Measurements from ENCODE around the gene TBC1D16.

The TBC1D16 gene

DNA sequence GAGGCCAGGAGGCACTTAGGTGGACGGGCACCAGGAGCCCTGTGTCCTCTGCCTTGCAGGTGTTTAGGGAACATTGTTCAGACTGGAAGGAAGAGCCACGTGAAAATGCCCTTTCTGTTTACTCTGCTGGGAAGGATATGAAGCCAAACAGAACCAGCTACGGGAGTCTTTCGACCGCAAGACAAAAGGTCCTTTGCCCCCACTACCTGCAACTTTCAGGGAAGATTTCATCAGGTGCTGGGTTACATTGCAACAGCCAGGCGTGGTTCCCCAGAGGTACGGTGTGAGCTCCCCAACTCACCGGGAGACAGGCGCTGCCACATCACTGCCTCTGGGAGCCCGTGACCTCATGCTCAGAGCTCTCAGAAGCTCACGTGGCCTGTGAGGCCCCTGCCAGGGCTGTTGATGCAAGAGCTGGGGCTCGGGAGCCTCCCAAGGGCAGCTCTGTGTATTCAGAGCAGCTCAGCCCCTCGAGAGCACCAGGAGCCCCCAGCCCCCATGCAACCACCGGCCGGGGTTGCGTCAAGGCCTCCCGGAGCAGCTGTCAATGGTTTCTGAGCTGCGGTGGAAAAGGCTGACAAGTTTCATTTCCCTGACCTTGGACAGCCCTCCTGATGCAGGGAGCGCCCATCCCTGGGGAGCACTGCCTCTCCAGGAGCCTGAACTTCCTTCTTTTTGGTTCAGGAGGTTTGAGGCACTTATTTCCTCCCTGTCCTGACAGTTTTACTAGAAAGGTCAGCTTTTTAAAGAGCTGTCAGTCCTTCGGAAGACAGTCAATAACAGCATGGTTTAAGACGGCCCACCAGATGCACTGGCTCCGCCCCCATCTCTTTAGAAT is 42.1 kb downstream of the TBC1D16 start:
- H3K36me3 ChIP-seq (ENCODE audit: control insufficient read depth, insufficient read depth, low read length): no peaks in the 10 kb centered on the region
- peaks cover 15% of the 10 kb centered on the region for H3K27me3 ChIP-seq (ENCODE audit: control insufficient read depth, insufficient read depth, low read length, poor library complexity, severe bottlenecking)
- no peaks in the 10 kb centered on the region for H3K9me3 ChIP-seq (ENCODE audit: control insufficient read depth, low read length)
- 45 to 49% methylated on average over 22 of the region's 22 CpGs for WGBS, 2 experiments
- no peak overlapping the region for H3K27ac ChIP-seq (ENCODE audit: insufficient read depth, low read depth, low read length, poor library complexity, severe bottlenecking)
- H3K4me1 ChIP-seq (ENCODE audit: control insufficient read depth, insufficient read depth, low read length): peaks cover 28% of the 10 kb centered on the region
- no peak overlapping the region for H3K4me3 ChIP-seq (ENCODE audit: insufficient read depth, low read depth, low read length)

DNA sequence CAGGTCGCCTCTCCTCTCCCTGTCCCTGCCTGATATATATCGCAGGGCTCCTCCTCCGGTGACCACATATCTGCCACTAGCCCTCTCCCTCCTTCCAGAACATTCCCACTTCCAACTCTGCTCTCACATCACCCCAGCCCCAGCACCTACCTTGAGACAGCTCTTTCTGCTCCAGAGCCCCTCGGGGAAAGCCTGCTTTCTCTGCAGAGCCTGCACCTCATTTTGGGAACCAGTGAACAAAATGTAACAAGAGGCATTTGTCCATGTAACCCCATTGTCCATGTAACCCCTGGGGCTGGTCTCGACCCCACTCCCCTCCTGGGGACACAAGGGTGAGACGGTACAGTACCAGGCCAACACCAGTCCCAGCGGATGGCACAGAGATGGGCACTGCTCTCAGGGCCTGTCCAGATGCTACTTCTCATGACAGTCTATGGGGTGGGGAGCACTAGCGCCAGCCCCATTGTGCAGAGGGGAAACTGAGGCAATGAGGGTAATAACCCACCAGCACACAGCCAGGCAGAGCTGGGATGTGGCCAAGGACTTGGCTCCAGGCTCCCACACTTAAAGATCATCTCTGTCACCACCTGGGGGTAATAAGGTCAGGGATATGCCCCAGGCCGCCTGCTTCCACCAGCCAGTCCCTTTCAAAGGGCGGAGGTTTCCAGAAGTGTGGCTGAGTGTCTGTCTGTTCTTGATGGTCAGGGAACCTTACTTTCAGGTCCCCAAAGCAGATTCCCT is 42.9 kb downstream of the TBC1D16 start:
- peaks cover 32% of the 10 kb centered on the region for H3K4me1 ChIP-seq (ENCODE audit: control insufficient read depth, insufficient read depth, low read length)
- no peak overlapping the region for H3K27ac ChIP-seq (ENCODE audit: insufficient read depth, low read depth, low read length, poor library complexity, severe bottlenecking)
- no peaks in the 10 kb centered on the region for H3K36me3 ChIP-seq (ENCODE audit: control insufficient read depth, insufficient read depth, low read length)
- peaks cover 15% of the 10 kb centered on the region for H3K27me3 ChIP-seq (ENCODE audit: control insufficient read depth, insufficient read depth, low read length, poor library complexity, severe bottlenecking)
- H3K9me3 ChIP-seq (ENCODE audit: control insufficient read depth, low read length): no peaks in the 10 kb centered on the region
- H3K4me3 ChIP-seq (ENCODE audit: insufficient read depth, low read depth, low read length): no peak overlapping the region
- 85 to 86% methylated on average over 10 of the region's 10 CpGs for WGBS, 2 experiments

DNA sequence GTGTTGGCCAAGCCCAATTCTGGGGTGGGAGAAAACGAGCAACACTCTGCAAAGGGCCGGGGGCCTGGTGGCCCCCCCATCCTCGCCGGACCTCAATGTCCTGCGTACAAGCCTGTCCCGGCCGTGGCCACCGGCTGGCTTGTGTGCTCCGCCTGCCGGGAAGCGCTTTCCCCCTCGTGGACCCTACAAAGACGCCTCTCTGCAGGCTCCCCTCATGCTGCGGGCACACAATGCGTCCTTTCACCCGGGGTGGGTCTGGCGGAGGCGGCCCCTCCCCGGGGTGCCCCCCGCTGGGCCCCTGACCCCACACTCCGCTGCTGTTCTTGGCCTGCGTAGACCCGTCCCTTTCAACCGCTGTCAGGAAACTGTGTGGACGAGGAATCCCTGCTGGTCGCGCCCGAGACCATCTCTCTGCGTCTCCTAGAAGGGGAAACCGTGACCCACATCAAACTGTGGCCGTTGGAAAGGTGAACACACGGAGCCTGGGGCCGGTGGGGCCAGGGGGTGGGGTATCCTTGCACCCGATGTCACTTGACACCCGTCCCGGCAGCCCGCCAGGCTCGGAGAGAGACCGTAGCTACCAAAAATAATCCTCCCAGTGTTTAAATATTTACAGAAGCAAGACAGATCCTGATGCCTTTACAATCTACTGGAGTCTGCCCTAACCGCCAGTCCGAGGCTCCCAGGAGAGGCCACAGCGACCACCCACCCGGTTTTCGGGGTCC is 43.6 kb downstream of the TBC1D16 start:
- Histone ChIP-seq H3K9me3 (ENCODE audit: control insufficient read depth, low read length) (no peaks in the 10 kb centered on the region), H3K36me3 (ENCODE audit: control insufficient read depth, insufficient read depth, low read length) (no peaks in the 10 kb centered on the region), H3K27ac (ENCODE audit: insufficient read depth, low read depth, low read length, poor library complexity, severe bottlenecking) (no peak overlapping the region), H3K4me1 (ENCODE audit: control insufficient read depth, insufficient read depth, low read length) (peaks cover 32% of the 10 kb centered on the region), H3K27me3 (ENCODE audit: control insufficient read depth, insufficient read depth, low read length, poor library complexity, severe bottlenecking) (peaks cover 15% of the 10 kb centered on the region), H3K4me3 (ENCODE audit: insufficient read depth, low read depth, low read length) (peak overlapping the region; percentile 37)
- 17 to 18% methylated on average over 44 of the region's 44 CpGs for WGBS, 2 experiments

DNA sequence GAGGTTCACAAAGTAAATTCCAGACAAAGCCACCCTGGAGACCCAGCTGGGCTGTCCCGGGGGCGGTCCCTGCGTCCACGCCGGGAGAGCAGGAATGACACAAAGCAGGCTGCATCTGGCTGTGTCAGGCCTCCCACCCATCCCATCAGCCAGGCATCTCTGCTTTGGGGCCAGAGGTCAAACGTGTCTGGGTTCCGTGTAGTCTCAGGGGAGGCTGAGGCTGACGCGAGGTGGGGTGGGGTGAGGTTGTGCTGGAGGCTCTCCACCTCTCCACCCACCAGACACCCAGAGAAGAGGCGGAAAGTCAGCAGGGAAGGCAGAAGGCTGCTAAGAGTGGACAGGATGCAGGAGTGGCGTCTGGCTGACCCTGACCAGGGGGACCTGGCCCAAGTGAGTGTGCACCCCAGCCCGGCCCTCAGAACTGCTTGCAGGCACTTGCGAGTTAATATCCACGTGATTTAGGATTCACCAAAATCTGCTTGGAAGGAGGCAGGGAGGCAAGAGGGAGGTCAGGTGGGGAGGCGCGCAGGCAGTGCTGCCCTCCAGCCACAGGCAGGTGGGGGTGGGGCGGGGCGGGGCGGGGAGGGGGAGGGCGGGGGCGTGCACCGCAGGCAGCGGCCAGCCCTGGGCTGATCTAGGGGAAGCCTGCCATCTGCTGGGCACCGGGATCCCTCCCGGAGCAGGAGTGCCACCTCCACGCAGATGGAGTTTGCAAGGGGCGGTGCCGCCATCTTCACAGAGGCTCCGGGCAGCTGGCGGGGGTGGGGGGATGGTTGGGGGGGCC is 44.3 kb downstream of the TBC1D16 start:
- H3K36me3 ChIP-seq (ENCODE audit: control insufficient read depth, insufficient read depth, low read length): no peaks in the 10 kb centered on the region
- H3K4me1 ChIP-seq (ENCODE audit: control insufficient read depth, insufficient read depth, low read length): peaks cover 32% of the 10 kb centered on the region
- WGBS, 2 experiments: 27 to 31% methylated on average over 26 to 30 of the region's 30 CpGs
- no peak overlapping the region for H3K27ac ChIP-seq (ENCODE audit: insufficient read depth, low read depth, low read length, poor library complexity, severe bottlenecking)
- H3K27me3 ChIP-seq (ENCODE audit: control insufficient read depth, insufficient read depth, low read length, poor library complexity, severe bottlenecking): peaks cover 15% of the 10 kb centered on the region
- H3K9me3 ChIP-seq (ENCODE audit: control insufficient read depth, low read length): no peaks in the 10 kb centered on the region
- peak overlapping the region; percentile 37 for H3K4me3 ChIP-seq (ENCODE audit: insufficient read depth, low read depth, low read length)

DNA sequence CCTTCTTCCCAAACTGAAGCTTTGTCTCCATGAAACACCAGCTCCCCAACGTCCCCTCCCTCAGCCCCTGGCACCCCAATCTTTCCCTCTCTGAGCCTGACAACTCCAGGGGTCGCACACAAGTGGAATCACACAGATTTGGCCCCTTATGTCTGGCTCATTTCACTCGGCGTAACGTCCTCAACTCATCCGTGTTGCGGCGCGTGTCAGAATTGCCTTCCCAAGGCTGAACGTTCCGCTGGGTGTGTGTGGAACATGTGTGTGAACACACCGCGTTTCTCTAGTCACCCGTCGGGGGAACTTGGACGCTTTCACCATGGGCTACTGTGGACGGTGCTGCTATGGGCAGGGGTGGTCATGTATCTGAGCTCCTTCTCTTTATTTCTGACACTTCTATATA is 45.0 kb downstream of the TBC1D16 start:
- Histone ChIP-seq H3K27ac (ENCODE audit: insufficient read depth, low read depth, low read length, poor library complexity, severe bottlenecking) (no peak overlapping the region), H3K4me1 (ENCODE audit: control insufficient read depth, insufficient read depth, low read length) (peaks cover 32% of the 10 kb centered on the region), H3K27me3 (ENCODE audit: control insufficient read depth, insufficient read depth, low read length, poor library complexity, severe bottlenecking) (peaks cover 15% of the 10 kb centered on the region), H3K4me3 (ENCODE audit: insufficient read depth, low read depth, low read length) (no peak overlapping the region), H3K9me3 (ENCODE audit: control insufficient read depth, low read length) (no peaks in the 10 kb centered on the region), H3K36me3 (ENCODE audit: control insufficient read depth, insufficient read depth, low read length) (no peaks in the 10 kb centered on the region)
- 92 to 96% methylated on average over 17 of the region's 17 CpGs for WGBS, 2 experiments

DNA sequence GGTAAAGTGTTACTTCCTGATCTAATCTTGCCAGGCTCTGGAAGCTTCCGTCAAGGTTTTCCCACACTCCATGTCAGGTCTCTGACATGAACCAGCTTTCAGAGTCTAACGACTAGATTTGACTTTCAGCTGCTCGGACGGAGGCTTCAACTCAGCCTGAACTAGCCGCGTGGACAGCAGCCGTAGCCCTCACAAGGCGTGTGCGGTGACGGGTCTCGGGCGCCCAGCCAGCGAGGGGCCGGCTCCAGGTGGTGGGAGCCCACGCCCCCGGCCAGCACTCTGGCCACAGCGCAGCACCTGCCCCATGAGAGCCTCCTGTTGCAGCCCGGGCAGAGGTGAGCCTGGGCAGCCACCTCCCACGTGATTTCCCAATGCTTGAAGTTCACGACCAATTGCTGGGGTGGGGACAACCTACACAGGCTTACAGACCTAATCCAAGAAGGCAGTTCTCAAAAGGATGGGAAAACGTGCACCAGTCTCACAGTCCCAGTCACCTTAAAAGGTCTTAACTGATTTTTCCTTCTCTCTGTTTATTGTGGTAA is 45.5 kb downstream of the TBC1D16 start:
- Histone ChIP-seq H3K36me3 (ENCODE audit: control insufficient read depth, insufficient read depth, low read length) (no peaks in the 10 kb centered on the region), H3K9me3 (ENCODE audit: control insufficient read depth, low read length) (no peaks in the 10 kb centered on the region), H3K27me3 (ENCODE audit: control insufficient read depth, insufficient read depth, low read length, poor library complexity, severe bottlenecking) (peaks cover 15% of the 10 kb centered on the region), H3K27ac (ENCODE audit: insufficient read depth, low read depth, low read length, poor library complexity, severe bottlenecking) (no peak overlapping the region), H3K4me3 (ENCODE audit: insufficient read depth, low read depth, low read length) (no peak overlapping the region), H3K4me1 (ENCODE audit: control insufficient read depth, insufficient read depth, low read length) (peaks cover 32% of the 10 kb centered on the region)
- WGBS, 2 experiments: 91 to 92% methylated on average over 21 of the region's 21 CpGs

DNA sequence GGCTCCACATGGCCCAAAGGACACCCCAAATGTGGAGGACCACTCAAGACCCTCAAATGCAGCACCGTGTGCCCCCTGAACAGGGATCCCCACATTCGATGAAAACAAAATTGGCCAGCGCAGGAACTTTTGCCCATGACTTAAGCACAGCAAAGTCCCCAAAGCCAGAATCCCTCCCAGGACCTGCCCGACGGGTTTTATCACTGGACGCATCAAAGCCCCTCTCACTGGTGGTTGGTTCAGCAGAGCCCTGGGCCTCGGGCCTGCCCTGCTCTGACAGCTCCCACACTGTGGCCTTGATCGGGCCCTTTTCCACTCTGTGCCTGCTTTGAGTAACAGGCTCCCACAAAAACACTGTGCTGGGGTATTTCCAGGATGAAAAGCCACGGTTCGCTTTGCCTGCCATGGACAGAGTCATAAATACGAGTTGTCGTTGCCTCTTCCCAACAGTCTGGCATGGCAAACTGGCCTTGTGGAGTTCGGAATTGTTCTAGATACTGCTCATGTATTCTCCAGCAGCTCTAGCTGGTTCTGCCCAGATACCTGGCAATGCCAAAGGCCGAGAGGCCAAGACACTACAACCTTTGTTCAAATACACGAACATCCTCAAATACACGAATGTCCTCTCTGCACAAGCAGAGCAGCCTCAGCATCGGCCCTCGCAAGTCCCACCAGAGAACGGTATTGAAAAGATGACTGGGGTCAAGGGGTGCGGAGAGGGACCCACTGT is 46.4 kb downstream of the TBC1D16 start:
- no peaks in the 10 kb centered on the region for H3K9me3 ChIP-seq (ENCODE audit: control insufficient read depth, low read length)
- 93 to 94% methylated on average over 20 of the region's 20 CpGs for WGBS, 2 experiments
- H3K36me3 ChIP-seq (ENCODE audit: control insufficient read depth, insufficient read depth, low read length): no peaks in the 10 kb centered on the region
- no peak overlapping the region for H3K27ac ChIP-seq (ENCODE audit: insufficient read depth, low read depth, low read length, poor library complexity, severe bottlenecking)
- H3K4me3 ChIP-seq (ENCODE audit: insufficient read depth, low read depth, low read length): no peak overlapping the region
- H3K27me3 ChIP-seq (ENCODE audit: control insufficient read depth, insufficient read depth, low read length, poor library complexity, severe bottlenecking): peaks cover 15% of the 10 kb centered on the region
- peaks cover 32% of the 10 kb centered on the region for H3K4me1 ChIP-seq (ENCODE audit: control insufficient read depth, insufficient read depth, low read length)

DNA sequence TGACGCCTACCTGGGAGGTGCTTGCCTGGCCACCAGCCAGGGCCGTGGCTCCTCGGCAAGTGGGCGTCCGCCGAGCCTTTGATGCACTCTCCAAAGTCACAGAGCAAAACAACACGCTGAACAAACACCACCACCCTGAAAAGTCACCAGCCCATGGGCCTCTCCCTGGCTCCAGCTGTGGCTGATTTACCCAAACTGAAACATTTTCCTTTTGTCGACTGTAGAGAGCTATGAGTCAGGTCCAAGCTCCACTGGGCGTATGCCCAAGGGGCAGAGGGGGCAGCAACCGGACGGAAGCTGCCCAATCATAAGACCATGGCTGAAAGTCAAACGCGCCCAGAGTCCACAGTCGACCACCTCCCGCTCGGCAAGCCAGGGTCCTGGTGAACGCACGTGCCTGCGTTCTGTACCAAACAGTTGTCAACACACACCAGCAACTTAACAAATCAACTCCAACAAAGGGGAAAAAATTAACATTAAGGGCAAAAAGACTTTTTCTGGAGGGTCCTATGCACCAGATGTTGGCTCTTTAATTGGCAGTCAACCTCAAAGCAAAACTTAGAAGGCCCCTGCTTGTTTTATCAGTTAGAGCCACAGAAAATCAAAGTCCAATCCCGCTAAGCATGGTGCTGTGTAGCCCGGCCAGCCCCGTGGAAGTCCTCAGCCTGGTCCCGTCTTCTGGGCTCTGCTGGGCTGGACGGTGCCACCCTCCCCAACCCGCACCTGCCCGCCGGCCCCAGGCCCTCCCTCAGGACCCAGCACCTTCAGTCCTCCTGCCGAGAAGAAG is 47.3 kb downstream of the TBC1D16 start:
- no peak overlapping the region for H3K4me3 ChIP-seq (ENCODE audit: insufficient read depth, low read depth, low read length)
- WGBS, 2 experiments: 82 to 85% methylated on average over 28 of the region's 28 CpGs
- peaks cover 14% of the 10 kb centered on the region for H3K27me3 ChIP-seq (ENCODE audit: control insufficient read depth, insufficient read depth, low read length, poor library complexity, severe bottlenecking)
- H3K4me1 ChIP-seq (ENCODE audit: control insufficient read depth, insufficient read depth, low read length): peaks cover 26% of the 10 kb centered on the region
- H3K36me3 ChIP-seq (ENCODE audit: control insufficient read depth, insufficient read depth, low read length): no peaks in the 10 kb centered on the region
- no peaks in the 10 kb centered on the region for H3K9me3 ChIP-seq (ENCODE audit: control insufficient read depth, low read length)
- H3K27ac ChIP-seq (ENCODE audit: insufficient read depth, low read depth, low read length, poor library complexity, severe bottlenecking): no peak overlapping the region

DNA sequence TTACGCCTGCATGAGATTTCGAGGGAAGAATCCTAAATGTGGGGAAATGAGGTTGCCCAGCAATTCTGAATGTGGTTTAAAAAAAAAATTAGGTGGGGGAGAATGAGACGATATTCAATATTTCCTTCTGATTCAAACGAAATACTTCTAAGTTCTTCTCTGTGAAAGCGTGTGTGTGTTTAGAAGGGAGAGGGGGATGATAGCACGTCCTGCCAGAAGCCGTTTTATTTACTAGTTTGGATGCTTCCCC is 47.8 kb downstream of the TBC1D16 start:
- Histone ChIP-seq H3K36me3 (ENCODE audit: control insufficient read depth, insufficient read depth, low read length) (no peaks in the 10 kb centered on the region), H3K27me3 (ENCODE audit: control insufficient read depth, insufficient read depth, low read length, poor library complexity, severe bottlenecking) (peaks cover 9% of the 10 kb centered on the region), H3K27ac (ENCODE audit: insufficient read depth, low read depth, low read length, poor library complexity, severe bottlenecking) (no peak overlapping the region), H3K9me3 (ENCODE audit: control insufficient read depth, low read length) (no peaks in the 10 kb centered on the region), H3K4me1 (ENCODE audit: control insufficient read depth, insufficient read depth, low read length) (peaks cover 24% of the 10 kb centered on the region), H3K4me3 (ENCODE audit: insufficient read depth, low read depth, low read length) (no peak overlapping the region)
- WGBS, 2 experiments: 78 to 81% methylated on average over 7 of the region's 7 CpGs
